NT2/D1 (cell line): ENCODE data around the gene DMXL2.

Source experiments
- DNase-seq: peaks from one replicate; pipeline ENCODE4 v3.0.0-alpha.2; 2011; ENCODE audit warnings: low read depth, low spot score
- H3K27me3 ChIP-seq: 2 replicates; pipeline ENCODE4 v1.6.0; 2011; ENCODE audit warnings: mild to moderate bottlenecking; ENCODE audit not compliant: insufficient read length, insufficient read depth
- H3K36me3 ChIP-seq: 2 replicates; pipeline ENCODE4 v1.6.1; 2011; ENCODE audit warnings: mild to moderate bottlenecking, low read length, mixed read lengths; ENCODE audit not compliant: insufficient read depth, insufficient read length
- H3K4me1 ChIP-seq: 2 replicates; pipeline ENCODE4 v1.5.1; 2011; ENCODE audit not compliant: insufficient read depth, insufficient read length
- H3K4me3 ChIP-seq: 2 replicates; pipeline ENCODE4 v1.5.1; 2011; ENCODE audit warnings: low read depth; ENCODE audit not compliant: insufficient read length
- H3K9ac ChIP-seq: 2 replicates; pipeline ENCODE4 v1.6.0; 2011; ENCODE audit warnings: low read depth; ENCODE audit not compliant: insufficient read length
- H3K9me3 ChIP-seq: 2 replicates; pipeline ENCODE4 v1.5.1; 2011; ENCODE audit warnings: mild to moderate bottlenecking, low read length; ENCODE audit not compliant: insufficient read depth
- SUZ12 ChIP-seq: IDR thresholded peaks from 2 replicates; pipeline ENCODE4 v1.6.1; 2011; ENCODE audit not compliant: insufficient read length, insufficient read depth; ENCODE audit errors: extremely low read depth
- YY1 ChIP-seq: IDR thresholded peaks from 2 replicates; pipeline ENCODE4 v1.6.1; 2011; ENCODE audit not compliant: insufficient read length, insufficient read depth
- ZNF274 ChIP-seq: IDR thresholded peaks from 2 replicates; pipeline ENCODE4 v1.6.1; 2011; ENCODE audit warnings: mild to moderate bottlenecking, low read depth, low read length

Gene DMXL2

DNA sequence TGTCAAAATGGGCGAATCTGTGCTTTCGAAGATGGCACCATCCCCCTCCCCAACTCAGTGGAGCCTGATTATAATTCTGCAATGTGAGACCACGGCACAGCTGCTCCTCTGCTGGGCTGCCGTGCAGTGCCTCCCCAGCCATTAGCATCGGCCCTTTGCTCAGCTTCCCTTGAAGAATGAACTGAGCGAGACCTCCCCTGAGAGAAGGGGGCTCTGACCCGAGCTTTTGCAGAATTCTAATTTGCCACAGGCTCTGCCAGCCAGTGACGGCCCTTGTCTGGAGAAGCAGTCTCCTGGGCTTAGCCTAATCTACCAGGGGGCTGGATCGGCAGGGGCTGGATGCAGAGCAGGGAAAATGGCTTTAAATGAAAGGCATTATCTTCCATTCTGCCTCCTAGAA is 223.9 kb downstream of the DMXL2 start:
- Histone ChIP-seq H3K4me1 (peaks cover 4% of the 10 kb centered on the region), H3K36me3 (no peaks in the 10 kb centered on the region), H3K9ac (no peak overlapping the region), H3K4me3 (no peak overlapping the region), H3K27me3 (no peaks in the 10 kb centered on the region), H3K9me3 (no peaks in the 10 kb centered on the region)
- no peak for DNase-seq
- TF ChIP-seq YY1 (no peak), SUZ12 (no peak), ZNF274 (no peak)
